AG10803 (cell line): ENCODE measurements around the gene MYT1.

Source experiments
- DNase-seq: peaks from one replicate; pipeline ENCODE4 v3.0.0; 2010; ENCODE audit warnings: low read depth
- H3K4me3 ChIP-seq: 2 replicates; pipeline ENCODE4 v1.5.1; 2011; ENCODE audit warnings: mild to moderate bottlenecking, low read length, control low read depth
- CTCF ChIP-seq: conservative IDR thresholded peaks from 2 replicates; pipeline ENCODE4 v1.5.1; 2011; ENCODE audit warnings: mild to moderate bottlenecking, low read length, control low read depth, inconsistent platforms

The MYT1 gene

DNA sequence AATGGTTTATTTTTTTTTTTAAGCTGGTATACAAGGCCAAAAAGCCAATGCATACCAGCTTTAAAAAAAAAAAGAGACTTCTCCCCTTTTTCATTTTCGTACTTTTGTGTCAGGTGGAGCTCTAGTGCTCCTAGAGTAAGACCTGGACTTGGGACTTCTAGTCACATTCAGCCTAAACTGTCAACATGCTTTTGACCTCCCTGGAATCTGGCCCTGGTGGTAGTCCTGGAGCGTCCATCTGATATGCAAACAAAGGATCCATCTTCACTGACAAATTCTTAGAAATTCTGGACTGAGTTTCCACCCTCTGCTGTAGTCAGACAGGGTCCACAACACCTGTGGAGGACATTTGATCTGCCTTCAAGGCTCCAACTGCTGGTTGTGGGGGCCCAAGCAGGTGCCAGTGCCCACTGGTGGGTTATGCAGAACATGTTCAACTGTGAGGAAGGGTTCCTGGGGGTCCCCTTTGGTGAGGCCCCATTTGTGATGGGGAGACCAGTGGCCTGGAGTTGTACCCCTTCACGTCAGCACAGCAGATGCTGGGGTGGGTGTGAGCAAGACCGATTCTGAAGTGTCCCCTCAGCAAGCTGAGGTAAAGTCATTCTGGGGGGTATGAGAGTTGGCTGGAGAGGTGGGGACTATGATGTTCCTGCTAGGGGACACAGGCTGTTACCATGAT is 78.7 kb downstream of the MYT1 start:
- TF ChIP-seq CTCF = no peak
- no peak overlapping the region for H3K4me3 ChIP-seq
- no peak for DNase-seq

GRCh38 chr20:64244281-64244805 is 80.1 kb downstream of the MYT1 start:
- DNase-seq = no peak
- TF ChIP-seq CTCF = no peak
- H3K4me3 ChIP-seq = no peak overlapping the region

- no peak overlapping the region for H3K4me3 ChIP-seq
- no peak for DNase-seq
- TF ChIP-seq CTCF = no peak
Observed at GRCh38 chr20:64244870-64245603, 80.8 kb downstream of the MYT1 start.

DNA sequence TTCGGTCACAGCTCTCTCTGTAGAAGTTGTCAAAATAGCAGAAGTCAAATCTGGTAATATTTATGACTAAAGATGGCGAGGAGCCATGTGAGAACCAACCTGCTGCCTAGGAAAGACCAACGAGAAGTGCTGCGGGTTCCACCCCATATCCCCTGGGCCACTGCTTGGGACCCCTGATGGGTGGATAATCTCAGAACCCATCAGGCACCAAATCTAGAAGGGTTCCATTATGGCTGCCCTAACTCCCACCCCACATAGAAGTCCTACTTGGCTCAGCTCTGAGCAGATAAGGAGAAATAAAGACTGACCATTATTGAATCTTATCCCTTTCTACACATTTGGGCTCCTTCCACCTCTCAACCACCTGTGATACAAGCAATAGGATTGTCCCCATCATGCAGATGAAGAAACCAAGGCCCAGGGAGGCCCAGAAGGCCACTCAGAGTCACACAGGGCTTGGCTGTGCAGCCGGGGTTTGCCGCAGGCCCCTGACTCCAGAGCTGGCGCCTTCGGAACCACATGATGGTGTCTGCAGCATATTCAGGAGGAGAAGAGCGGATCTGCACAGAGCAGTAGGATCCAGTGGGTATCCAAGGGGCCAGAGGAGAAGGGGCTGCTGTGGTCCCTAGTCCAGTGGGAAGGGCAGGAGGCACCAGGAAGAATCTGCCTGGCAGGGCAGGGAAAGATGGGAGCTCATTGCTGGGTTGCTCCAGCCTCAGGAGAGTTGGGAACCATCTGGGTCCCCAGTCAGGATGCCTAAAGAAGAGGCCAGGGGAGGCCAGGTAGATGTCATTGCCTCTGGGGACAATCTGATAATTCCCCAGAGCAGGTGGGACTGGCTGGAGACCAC is 81.7 kb downstream of the MYT1 start:
- DNase-seq = no peak
- TF ChIP-seq CTCF = no peak
- no peak overlapping the region for H3K4me3 ChIP-seq

GRCh38 chr20:64246616-64247306 is 82.5 kb downstream of the MYT1 start:
- DNase-seq = no peak
- no peak overlapping the region for H3K4me3 ChIP-seq
- TF ChIP-seq CTCF = no peak

DNA sequence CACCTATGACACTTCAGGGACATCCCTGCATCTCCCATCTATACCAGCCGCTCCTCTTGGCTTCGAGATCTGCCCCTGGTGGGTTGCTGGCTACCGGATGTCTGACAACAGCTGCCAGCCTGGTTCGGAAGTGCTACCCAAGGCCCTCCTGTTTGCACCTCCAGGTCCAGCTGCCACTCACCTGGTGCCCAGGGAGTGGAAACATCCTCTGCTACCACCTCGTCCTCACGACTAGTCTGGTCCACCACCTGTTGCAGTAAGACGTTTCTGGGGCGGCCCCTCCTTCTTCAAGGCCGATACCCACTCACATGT is 83.0 kb downstream of the MYT1 start:
- TF ChIP-seq CTCF = no peak

More for the DNA sequence above, 83.0 kb downstream of the MYT1 start:
- DNase-seq = no peak
- no peak overlapping the region for H3K4me3 ChIP-seq
